Esophagus (tissue), 2 donors: Measurements from ENCODE around the gene S100Z. TPM values are rescaled to one million over a fixed set of nuclear protein-coding genes. Genes with fewer than 3 reads are reported as not detected.

Experiments
- H3K27ac ChIP-seq, 2 donors: one replicate each; pipeline ENCODE4 v1.5.1; 2013; ENCODE audit warnings: low read depth in 2 of 2, mild to moderate bottlenecking in 2 of 2, inconsistent platforms in 1 of 2, low read length in 1 of 2, moderate library complexity in 1 of 2
- H3K27me3 ChIP-seq, 2 donors: one replicate each; pipeline ENCODE4 v1.6.1; 2013; ENCODE audit warnings: low read length in 2 of 2, control low read depth in 1 of 2, mild to moderate bottlenecking in 1 of 2; ENCODE audit not compliant: insufficient read depth in 2 of 2, control insufficient read depth in 1 of 2
- H3K36me3 ChIP-seq, 2 donors: one replicate each; pipeline ENCODE4 v1.6.1; 2013; ENCODE audit warnings: low read length in 1 of 2; ENCODE audit not compliant: control insufficient read depth in 2 of 2, insufficient read depth in 2 of 2
- H3K4me1 ChIP-seq, 2 donors: one replicate each; pipeline ENCODE4 v1.6.1; 2013; ENCODE audit warnings: low read length in 1 of 2; ENCODE audit not compliant: control insufficient read depth in 2 of 2, insufficient read depth in 2 of 2
- H3K4me3 ChIP-seq, 2 donors: one replicate each; pipeline ENCODE4 v1.5.1; 2013; ENCODE audit warnings: low read length in 2 of 2, mild to moderate bottlenecking in 2 of 2, low read depth in 1 of 2, moderate library complexity in 1 of 2
- H3K9me3 ChIP-seq, 2 donors: one replicate each; pipeline ENCODE4 v1.6.1; 2013; ENCODE audit warnings: mild to moderate bottlenecking in 2 of 2, low read depth in 1 of 2, low read length in 1 of 2, moderate library complexity in 1 of 2; ENCODE audit not compliant: control insufficient read depth in 2 of 2, insufficient read depth in 1 of 2
- WGBS, 2 donors: extraction: QIAGEN DNeasy Blood & Tissue Kit; methylation state at CpG; one replicate each; pipeline ENCODE4 v1.1.7; 2013; 5-methylcytosine and 5-hydroxymethylcytosine counted together
- polyA plus RNA-seq, 2 donors: library from polyadenylated mRNA; stranded (reverse); fragments of 200-250 nt; gene quantifications; one replicate each; pipeline ENCODE4 v1.2.3, GENCODE V29; 2013
- donor health status: healthy with polysubstance abuse.
- donor health status: Bipolar disorder and iron deficiency.

S100Z gene
- polyA plus RNA-seq, 2 donors = 0.02 TPM; not detected in 1

GRCh38 chr5:76866503-76866902 lies 16.7 kb downstream of the S100Z start:
- WGBS, 2 donors = 87 to 89% methylated on average over 2 of the region's 2 CpGs
- no peaks in the 10 kb centered on the region for H3K27me3 ChIP-seq
- no peaks in the 10 kb centered on the region for H3K36me3 ChIP-seq
- no peak overlapping the region for H3K4me3 ChIP-seq
- no peak overlapping the region for H3K27ac ChIP-seq
- H3K9me3 ChIP-seq = no peaks in the 10 kb centered on the region
- H3K4me1 ChIP-seq = no peaks in the 10 kb centered on the region

GRCh38 chr5:76867038-76867437 lies 17.2 kb downstream of the S100Z start:
- H3K27me3 ChIP-seq = no peaks in the 10 kb centered on the region
- no peak overlapping the region for H3K27ac ChIP-seq
- WGBS, 2 donors = 74 to 77% methylated on average over 4 of the region's 4 CpGs
- no peaks in the 10 kb centered on the region for H3K9me3 ChIP-seq
- H3K4me3 ChIP-seq = no peak overlapping the region
- no peaks in the 10 kb centered on the region for H3K36me3 ChIP-seq
- no peaks in the 10 kb centered on the region for H3K4me1 ChIP-seq

DNA sequence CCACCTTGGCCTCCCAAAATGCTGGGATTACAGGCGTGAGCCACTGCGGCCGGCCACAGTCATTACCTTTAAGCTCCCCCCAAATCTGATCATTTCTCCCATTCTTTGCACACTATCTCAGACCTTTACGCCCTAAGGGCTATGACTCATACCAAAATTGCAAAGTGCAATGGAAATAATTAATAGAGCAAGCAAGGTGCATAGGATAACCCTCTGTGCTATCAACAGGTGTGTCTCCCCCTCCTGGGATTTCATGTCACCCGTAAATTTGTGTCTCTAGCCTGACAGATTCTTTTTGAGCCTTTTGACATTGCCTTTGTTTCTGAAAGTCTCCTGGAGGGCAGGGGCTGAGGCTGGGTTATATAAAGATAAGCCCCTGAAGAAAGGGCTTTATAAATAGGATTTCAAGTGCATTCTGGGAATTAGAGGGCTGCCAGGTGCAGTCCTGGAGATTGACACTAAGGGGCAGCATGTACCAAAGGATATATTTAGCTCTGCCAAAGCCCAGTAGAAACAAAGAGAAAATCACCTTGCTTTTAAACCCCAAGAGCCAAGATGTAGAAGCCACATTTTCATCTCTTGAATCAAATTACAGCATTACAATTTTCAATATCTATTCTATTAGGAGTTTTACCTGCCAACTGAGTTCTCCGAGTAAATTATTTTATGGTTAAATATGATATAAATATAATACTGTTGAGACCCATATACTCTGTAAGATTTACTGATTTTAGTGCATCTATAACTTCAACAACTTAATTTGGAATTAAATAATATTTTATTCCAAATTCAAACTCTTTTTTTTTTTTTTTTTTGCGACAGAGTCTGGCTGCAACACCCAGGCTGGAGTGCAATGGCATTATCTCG lies 18.2 kb downstream of the S100Z start:
- Histone ChIP-seq H3K27ac (no peak overlapping the region), H3K4me3 (no peak overlapping the region), H3K9me3 (no peaks in the 10 kb centered on the region), H3K4me1 (no peaks in the 10 kb centered on the region), H3K36me3 (no peaks in the 10 kb centered on the region), H3K27me3 (no peaks in the 10 kb centered on the region)
- WGBS, 2 donors = 57 to 59% methylated on average over 8 of the region's 8 CpGs

- no peaks in the 10 kb centered on the region for H3K36me3 ChIP-seq
- no peak overlapping the region for H3K27ac ChIP-seq
- 75 to 76% methylated on average over 6 of the region's 6 CpGs for WGBS, 2 donors
Observed at GRCh38 chr5:76870046-76870445, 20.2 kb downstream of the S100Z start.

DNA sequence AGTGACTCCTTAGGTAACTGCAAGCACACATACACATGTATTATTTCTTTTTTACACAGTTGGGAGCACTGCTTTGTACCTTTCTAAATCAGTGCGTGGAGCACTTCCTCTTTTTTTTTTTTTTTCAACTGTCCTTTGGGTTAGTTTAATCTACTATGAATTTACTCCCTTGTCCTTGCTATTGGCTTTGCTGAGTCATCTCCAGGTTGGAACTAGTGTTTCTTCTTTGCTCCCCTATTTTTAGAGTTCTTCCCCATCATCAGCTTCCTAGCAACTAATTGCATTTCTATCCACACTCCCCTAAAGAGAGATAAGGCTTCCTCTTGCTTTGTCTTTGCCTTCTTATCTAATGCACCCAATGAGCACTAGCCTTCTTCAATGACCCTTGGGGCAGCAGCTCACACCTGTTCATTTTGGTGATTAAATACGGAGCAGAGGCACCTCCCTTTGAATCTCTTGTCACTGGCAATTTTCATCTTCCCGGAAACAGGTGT lies 24.3 kb downstream of the S100Z start:
- H3K4me1 ChIP-seq = no peaks in the 10 kb centered on the region
- 39 to 42% methylated on average over 3 of the region's 3 CpGs for WGBS, 2 donors
- H3K27ac ChIP-seq = no peak overlapping the region
- no peaks in the 10 kb centered on the region for H3K27me3 ChIP-seq
- no peak overlapping the region for H3K4me3 ChIP-seq
- no peaks in the 10 kb centered on the region for H3K36me3 ChIP-seq
- H3K9me3 ChIP-seq = no peaks in the 10 kb centered on the region

More at GRCh38 chr5:76870046-76870445, 20.2 kb downstream of the S100Z start:
- Histone ChIP-seq H3K9me3 (no peaks in the 10 kb centered on the region), H3K4me3 (no peak overlapping the region), H3K27me3 (no peaks in the 10 kb centered on the region), H3K4me1 (no peaks in the 10 kb centered on the region)

GRCh38 chr5:76888733-76889300 lies 39.0 kb downstream of the S100Z start:
- H3K36me3 ChIP-seq = no peaks in the 10 kb centered on the region
- no peaks in the 10 kb centered on the region for H3K4me1 ChIP-seq
- H3K4me3 ChIP-seq = no peak overlapping the region
- WGBS, 2 donors = 77 to 78% methylated on average over 10 of the region's 10 CpGs
- no peaks in the 10 kb centered on the region for H3K27me3 ChIP-seq
- no peaks in the 10 kb centered on the region for H3K9me3 ChIP-seq
- no peak overlapping the region for H3K27ac ChIP-seq

DNA sequence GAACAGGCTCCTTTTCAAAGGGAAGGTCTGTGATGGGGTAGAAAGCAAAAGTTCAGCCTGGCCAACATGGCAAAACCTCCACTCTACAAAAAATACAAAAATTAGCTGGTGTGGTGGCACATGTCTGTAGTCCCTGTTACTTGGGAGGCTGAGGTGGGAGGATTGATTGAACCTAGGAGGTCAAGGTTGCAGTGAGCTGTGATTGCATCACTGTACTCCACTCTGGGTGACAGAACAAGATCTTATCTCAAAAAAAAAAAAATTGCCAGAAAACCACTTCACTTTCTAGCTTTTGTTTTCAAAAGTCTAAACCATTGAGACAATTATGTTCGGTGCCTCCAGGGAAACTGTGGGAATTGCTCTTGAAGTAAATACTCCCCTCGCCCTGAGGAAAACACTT lies 43.5 kb downstream of the S100Z start:
- Histone ChIP-seq H3K4me3 (no peak overlapping the region), H3K36me3 (no peaks in the 10 kb centered on the region), H3K9me3 (no peaks in the 10 kb centered on the region), H3K27ac (no peak overlapping the region), H3K27me3 (no peaks in the 10 kb centered on the region), H3K4me1 (no peaks in the 10 kb centered on the region)
- 80 to 84% methylated on average over 2 of the region's 2 CpGs for WGBS, 2 donors

DNA sequence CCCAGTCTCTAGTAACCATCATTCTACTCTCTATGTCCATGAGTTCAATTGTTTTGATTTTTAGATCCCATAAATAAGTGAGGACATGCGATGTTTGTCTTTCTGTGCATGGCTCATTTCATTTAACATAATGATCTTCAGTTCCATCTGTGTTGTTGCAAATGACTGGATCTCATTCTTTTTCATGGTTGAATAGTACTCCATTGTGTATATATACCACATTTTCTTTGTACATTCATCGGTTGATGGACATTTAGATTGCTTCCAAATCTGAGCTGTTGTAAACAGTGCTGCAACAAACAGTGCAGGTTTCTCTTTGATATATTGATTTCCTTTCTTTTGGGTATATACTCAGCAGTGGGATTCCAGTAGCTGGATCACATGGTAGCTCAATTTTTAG lies 46.4 kb downstream of the S100Z start:
- H3K4me1 ChIP-seq = no peaks in the 10 kb centered on the region
- no peaks in the 10 kb centered on the region for H3K27me3 ChIP-seq
- no peak overlapping the region for H3K4me3 ChIP-seq
- H3K36me3 ChIP-seq = no peaks in the 10 kb centered on the region
- H3K27ac ChIP-seq = no peak overlapping the region
- H3K9me3 ChIP-seq = peaks cover 0 to 3% of the 10 kb centered on the region in 2 donors
- WGBS, 2 donors = 93 to 96% methylated on average over 2 of the region's 2 CpGs

GRCh38 chr5:76901522-76901921 lies 51.7 kb downstream of the S100Z start:
- H3K36me3 ChIP-seq = no peaks in the 10 kb centered on the region
- 70 to 78% methylated on average over 3 of the region's 3 CpGs for WGBS, 2 donors
- H3K27me3 ChIP-seq = peaks cover 0 to 2% of the 10 kb centered on the region in 2 donors
- H3K27ac ChIP-seq = no peak overlapping the region
- no peak overlapping the region for H3K4me3 ChIP-seq
- peaks cover 0 to 10% of the 10 kb centered on the region in 2 donors for H3K9me3 ChIP-seq
- H3K4me1 ChIP-seq = no peaks in the 10 kb centered on the region
